ENCODE measurements around the gene TM9SF2. TPM values are rescaled to one million over a fixed set of nuclear protein-coding genes. Genes with fewer than 3 reads are reported as not detected.

Gene TM9SF2
- total RNA-seq, 1 donor from 2014 or later = 141 TPM

GRCh38 chr13:99525967-99526366, 24.7 kb downstream of the TM9SF2 start:
- no peak for DNase-seq (ENCODE audit: low spot score in 2 of 2)
- FAIRE-seq = no peak

GRCh38 chr13:99526549-99526948, 25.3 kb downstream of the TM9SF2 start:
- DNase-seq (ENCODE audit: low spot score in 2 of 2) (no peak), FAIRE-seq (no peak)

- FAIRE-seq (no peak), DNase-seq (ENCODE audit: low spot score in 2 of 2) (no peak)
Observed at GRCh38 chr13:99527301-99527700, 26.0 kb downstream of the TM9SF2 start.

- no peak for DNase-seq (ENCODE audit: low spot score in 2 of 2)
- FAIRE-seq = no peak
Observed at GRCh38 chr13:99528547-99528946, 27.3 kb downstream of the TM9SF2 start.

- DNase-seq (ENCODE audit: low spot score in 2 of 2) (no peak), FAIRE-seq (no peak)
Observed at GRCh38 chr13:99536023-99536422, 34.8 kb downstream of the TM9SF2 start.

GRCh38 chr13:99540530-99540929, 39.3 kb downstream of the TM9SF2 start:
- FAIRE-seq (no peak), DNase-seq (ENCODE audit: low spot score in 2 of 2) (no peak)

- DNase-seq (ENCODE audit: low spot score in 2 of 2) (no peak), FAIRE-seq (no peak)
Observed at GRCh38 chr13:99542788-99543406, 41.6 kb downstream of the TM9SF2 start.

- FAIRE-seq (no peak), DNase-seq (ENCODE audit: low spot score in 2 of 2) (no peak)
Observed at GRCh38 chr13:99545361-99545760, 44.1 kb downstream of the TM9SF2 start.

GRCh38 chr13:99545979-99546378, 44.7 kb downstream of the TM9SF2 start:
- no peak for DNase-seq (ENCODE audit: low spot score in 2 of 2)
- no peak for FAIRE-seq

- DNase-seq (ENCODE audit: low spot score in 2 of 2) (no peak), FAIRE-seq (no peak)
Observed at GRCh38 chr13:99546878-99547277, 45.6 kb downstream of the TM9SF2 start.

GRCh38 chr13:99548448-99548847, 47.2 kb downstream of the TM9SF2 start:
- FAIRE-seq (no peak), DNase-seq (ENCODE audit: low spot score in 2 of 2) (no peak)

GRCh38 chr13:99553033-99553432, 51.8 kb downstream of the TM9SF2 start:
- no peak for FAIRE-seq

GRCh38 chr13:99555149-99555548, 53.9 kb downstream of the TM9SF2 start:
- FAIRE-seq (no peak), DNase-seq (ENCODE audit: low spot score in 2 of 2) (no peak)

More at GRCh38 chr13:99553033-99553432, 51.8 kb downstream of the TM9SF2 start:
- no peak for DNase-seq (ENCODE audit: low spot score in 2 of 2)

- FAIRE-seq (no peak), DNase-seq (ENCODE audit: low spot score in 2 of 2) (no peak)
Observed at GRCh38 chr13:99556867-99557443, 55.7 kb downstream of the TM9SF2 start.

GRCh38 chr13:99558570-99559180, 57.4 kb downstream of the TM9SF2 start:
- DNase-seq (ENCODE audit: low spot score in 2 of 2) = no peak
- no peak for FAIRE-seq

GRCh38 chr13:99559560-99559959, 58.3 kb downstream of the TM9SF2 start:
- FAIRE-seq (no peak), DNase-seq (ENCODE audit: low spot score in 2 of 2) (no peak)

- DNase-seq (ENCODE audit: low spot score in 2 of 2) (no peak), FAIRE-seq (no peak)
Observed at GRCh38 chr13:99563404-99563803, 62.1 kb downstream of the TM9SF2 start.

GRCh38 chr13:99564386-99564785, 63.1 kb downstream of the TM9SF2 start:
- FAIRE-seq (no peak), DNase-seq (ENCODE audit: low spot score in 2 of 2) (no peak)

GRCh38 chr13:99565478-99566124, 64.3 kb downstream of the TM9SF2 start:
- DNase-seq (ENCODE audit: low spot score in 2 of 2) = no peak

GRCh38 chr13:99566125-99567083, 65.1 kb downstream of the TM9SF2 start:
- no peak for DNase-seq (ENCODE audit: low spot score in 2 of 2)
- FAIRE-seq = no peak

More at GRCh38 chr13:99565478-99566124, 64.3 kb downstream of the TM9SF2 start:
- no peak for FAIRE-seq

Data from frontal cortex (tissue), 4 donors.